Bronchial epithelial cell (primary cell): ENCODE data around the gene SCG5. TPM values are rescaled to one million over a fixed set of nuclear protein-coding genes. Genes with fewer than 3 reads are reported as not detected.

Experiments
- DNase-seq: peaks from one replicate; pipeline ENCODE4 v3.0.0-alpha.2; 2010; ENCODE audit warnings: low read depth
- FAIRE-seq: peaks from 2 replicates; lab custom pipeline; 2011; peaks lifted over from hg19 to GRCh38; lab: Jason Lieb, UNC
- H3K27me3 ChIP-seq: 2 replicates; pipeline ENCODE4 v1.5.1; 2011; ENCODE audit warnings: low read length; ENCODE audit not compliant: control insufficient read depth, insufficient read depth
- H3K36me3 ChIP-seq: 2 replicates; pipeline ENCODE4 v1.5.1; 2011; ENCODE audit warnings: low read length; ENCODE audit not compliant: control insufficient read depth, insufficient read depth
- H3K4me3 ChIP-seq: 2 replicates; pipeline ENCODE4 v1.5.1; 2011; ENCODE audit warnings: mild to moderate bottlenecking, low read depth, low read length, control low read depth
- CTCF ChIP-seq: IDR thresholded peaks from 2 replicates; pipeline ENCODE4 v1.5.1; 2011; ENCODE audit warnings: mild to moderate bottlenecking, moderate library complexity, low read length, control low read depth, inconsistent platforms; ENCODE audit not compliant: insufficient read depth, severe bottlenecking
- total RNA-seq: library from RNA; depleted of rRNA; stranded (reverse); fragments of >200 nt; gene quantifications from 2 replicates; pipeline ENCODE4 v1.2.1, GENCODE V29; 2014

The SCG5 gene
- total RNA-seq, 1 donor from 2014 or later = 11.8 TPM

GRCh38 chr15:32729700-32730395, 88.3 kb downstream of the SCG5 start:
- DNase-seq (peak; percentile 29), FAIRE-seq (peak; percentile 23)
- Histone ChIP-seq H3K27me3 (peaks cover 6% of the 10 kb centered on the region), H3K4me3 (no peak overlapping the region), H3K36me3 (no peaks in the 10 kb centered on the region)
- no peak for TF ChIP-seq CTCF

DNA sequence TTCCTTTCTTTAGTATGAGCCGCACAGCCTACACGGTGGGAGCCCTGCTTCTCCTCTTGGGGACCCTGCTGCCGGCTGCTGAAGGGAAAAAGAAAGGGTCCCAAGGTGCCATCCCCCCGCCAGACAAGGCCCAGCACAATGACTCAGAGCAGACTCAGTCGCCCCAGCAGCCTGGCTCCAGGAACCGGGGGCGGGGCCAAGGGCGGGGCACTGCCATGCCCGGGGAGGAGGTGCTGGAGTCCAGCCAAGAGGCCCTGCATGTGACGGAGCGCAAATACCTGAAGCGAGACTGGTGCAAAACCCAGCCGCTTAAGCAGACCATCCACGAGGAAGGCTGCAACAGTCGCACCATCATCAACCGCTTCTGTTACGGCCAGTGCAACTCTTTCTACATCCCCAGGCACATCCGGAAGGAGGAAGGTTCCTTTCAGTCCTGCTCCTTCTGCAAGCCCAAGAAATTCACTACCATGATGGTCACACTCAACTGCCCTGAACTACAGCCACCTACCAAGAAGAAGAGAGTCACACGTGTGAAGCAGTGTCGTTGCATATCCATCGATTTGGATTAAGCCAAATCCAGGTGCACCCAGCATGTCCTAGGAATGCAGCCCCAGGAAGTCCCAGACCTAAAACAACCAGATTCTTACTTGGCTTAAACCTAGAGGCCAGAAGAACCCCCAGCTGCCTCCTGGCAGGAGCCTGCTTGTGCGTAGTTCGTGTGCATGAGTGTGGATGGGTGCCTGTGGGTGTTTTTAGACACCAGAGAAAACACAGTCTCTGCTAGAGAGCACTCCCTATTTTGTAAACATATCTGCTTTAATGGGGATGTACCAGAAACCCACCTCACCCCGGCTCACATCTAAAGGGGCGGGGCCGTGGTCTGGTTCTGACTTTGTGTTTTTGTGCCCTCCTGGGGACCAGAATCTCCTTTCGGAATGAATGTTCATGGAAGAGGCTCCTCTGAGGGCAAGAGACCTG, 89.5 kb downstream of the SCG5 start:
- H3K36me3 ChIP-seq = no peaks in the 10 kb centered on the region
- DNase-seq = peak; percentile 81
- FAIRE-seq = peak; percentile 89

GRCh38 chr15:32732574-32733157, 91.2 kb downstream of the SCG5 start:
- Histone ChIP-seq H3K27me3 (peaks cover 8% of the 10 kb centered on the region), H3K36me3 (no peaks in the 10 kb centered on the region), H3K4me3 (no peak overlapping the region)
- no peak for FAIRE-seq
- DNase-seq = no peak
- TF ChIP-seq CTCF = no peak

More for the DNA sequence above, 89.5 kb downstream of the SCG5 start:
- Histone ChIP-seq H3K27me3 (peaks cover 6% of the 10 kb centered on the region), H3K4me3 (no peak overlapping the region)
- no peak for TF ChIP-seq CTCF

DNA sequence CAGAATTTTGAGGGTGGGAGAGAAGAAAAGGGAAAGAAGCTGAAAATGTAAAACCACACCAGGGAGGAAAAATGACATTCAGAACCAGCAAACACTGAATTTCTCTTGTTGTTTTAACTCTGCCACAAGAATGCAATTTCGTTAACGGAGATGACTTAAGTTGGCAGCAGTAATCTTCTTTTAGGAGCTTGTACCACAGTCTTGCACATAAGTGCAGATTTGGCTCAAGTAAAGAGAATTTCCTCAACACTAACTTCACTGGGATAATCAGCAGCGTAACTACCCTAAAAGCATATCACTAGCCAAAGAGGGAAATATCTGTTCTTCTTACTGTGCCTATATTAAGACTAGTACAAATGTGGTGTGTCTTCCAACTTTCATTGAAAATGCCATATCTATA, 91.8 kb downstream of the SCG5 start:
- Histone ChIP-seq H3K27me3 (peaks cover 8% of the 10 kb centered on the region), H3K36me3 (no peaks in the 10 kb centered on the region), H3K4me3 (no peak overlapping the region)
- FAIRE-seq (no peak), DNase-seq (no peak)
- TF ChIP-seq CTCF = no peak

GRCh38 chr15:32735989-32736700, 94.6 kb downstream of the SCG5 start:
- Histone ChIP-seq H3K4me3 (no peak overlapping the region), H3K27me3 (peaks cover 9% of the 10 kb centered on the region), H3K36me3 (no peaks in the 10 kb centered on the region)
- no peak for DNase-seq
- no peak for TF ChIP-seq CTCF
- no peak for FAIRE-seq
